DMS53 (cell line): Measurements from ENCODE around the gene TJP3.

Source experiments
- DNase-seq: peaks from one replicate; lab custom pipeline; 2025; lab: John Stamatoyannopoulos, UW

TJP3 gene

GRCh38 chr19:3768748-3769099 is 60.5 kb downstream of the TJP3 start:
- no peak for DNase-seq

DNA sequence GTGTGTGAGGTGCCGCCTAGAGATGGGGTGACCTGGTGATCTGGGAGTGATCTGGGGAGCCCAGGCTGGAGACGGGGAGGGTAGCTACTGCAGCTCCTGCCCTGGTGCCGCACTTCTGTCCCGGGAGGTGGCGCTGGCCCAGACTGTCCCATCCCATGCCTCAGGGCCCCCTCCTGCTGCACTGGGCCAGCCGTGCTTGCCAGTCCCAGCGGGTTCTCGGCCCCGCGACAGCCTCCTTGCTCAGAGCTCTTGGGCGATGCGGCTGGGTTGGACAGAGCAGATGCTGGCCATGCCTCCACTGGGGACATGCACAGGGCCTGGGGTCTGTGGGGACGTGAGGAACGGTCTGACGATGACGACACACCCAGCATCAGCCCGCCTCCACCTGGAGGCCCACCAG is 61.3 kb downstream of the TJP3 start:
- DNase-seq, result no peak

- DNase-seq, result no peak
Measured at GRCh38 chr19:3770136-3770999, 62.2 kb downstream of the TJP3 start.

DNA sequence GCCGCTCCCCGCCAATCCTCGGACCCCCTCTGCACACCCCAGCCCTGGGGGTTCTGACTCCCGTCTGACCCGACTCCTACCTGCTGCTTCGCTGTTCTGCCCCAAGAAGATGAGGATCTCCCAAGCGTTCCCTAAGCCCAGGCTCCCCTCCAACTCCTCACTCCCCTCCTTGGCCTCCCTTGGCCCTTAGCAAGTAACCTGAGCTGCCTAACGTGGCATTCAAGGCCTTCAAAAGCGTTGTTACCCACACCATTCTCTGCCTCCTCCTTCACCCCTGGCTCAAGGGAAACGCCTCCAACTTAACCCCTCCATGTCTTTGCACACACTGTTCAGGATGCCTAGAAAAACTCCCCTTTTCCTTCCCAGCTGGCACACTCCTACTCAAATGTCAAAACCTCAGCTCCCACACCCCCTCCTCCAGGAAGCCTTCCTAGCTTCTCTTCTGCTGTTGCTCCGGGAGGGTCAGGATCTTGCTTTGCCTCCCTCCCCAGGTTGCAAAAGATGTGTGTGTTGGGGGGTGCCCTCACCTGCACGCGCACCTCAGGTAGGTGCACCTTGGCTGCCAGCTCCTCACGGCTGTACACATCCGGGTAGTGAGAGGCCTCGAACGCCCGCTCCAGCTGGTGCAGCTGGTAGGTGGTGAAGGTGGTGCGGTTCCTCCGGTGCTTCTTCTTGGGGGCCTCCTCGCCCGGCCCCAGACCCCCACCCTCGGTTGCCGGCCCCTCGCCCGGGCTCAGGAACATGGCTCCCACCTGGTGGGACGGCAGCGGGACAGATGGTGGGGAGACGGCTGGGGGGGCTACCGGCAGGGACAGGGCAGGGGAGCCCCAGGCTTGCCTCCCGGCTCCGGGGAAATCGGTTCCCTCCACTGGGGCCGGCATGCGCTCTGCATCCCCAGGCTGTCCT is 63.1 kb downstream of the TJP3 start:
- no peak for DNase-seq

DNA sequence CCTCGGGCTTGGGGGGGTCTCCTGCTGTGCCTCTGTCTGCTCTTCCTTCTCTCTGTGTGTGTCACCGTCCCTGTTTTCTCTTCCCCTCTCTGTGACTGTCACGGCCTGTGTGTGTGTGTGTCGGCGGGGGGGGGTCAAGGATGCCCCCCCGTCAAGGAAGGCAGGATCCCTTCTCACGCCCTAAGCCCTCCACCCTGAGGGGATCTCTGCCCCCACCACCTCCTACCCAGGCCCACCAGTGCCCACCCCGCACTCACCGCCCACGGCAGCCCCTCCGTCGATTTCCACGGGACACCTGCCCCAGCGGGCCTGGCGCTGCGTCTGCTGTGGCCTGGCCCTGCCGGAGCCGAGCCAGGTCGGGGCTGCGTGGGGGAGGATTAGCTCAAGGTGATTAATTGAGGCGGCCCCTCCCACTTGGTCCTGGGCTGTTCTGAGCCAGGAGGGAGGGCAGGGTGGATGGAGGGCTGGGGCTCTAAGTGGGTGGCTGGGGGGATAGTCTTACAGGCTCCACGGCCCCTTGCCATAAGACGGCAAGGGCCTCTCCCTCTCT is 63.8 kb downstream of the TJP3 start, which contains the start of gene RAX2:
Gene RAX2, minus strand, starts transcription at position 323 of the 550 bp plus-strand sequence. CDS start 486 bp downstream, outside the sequence.
- no peak for DNase-seq

DNA sequence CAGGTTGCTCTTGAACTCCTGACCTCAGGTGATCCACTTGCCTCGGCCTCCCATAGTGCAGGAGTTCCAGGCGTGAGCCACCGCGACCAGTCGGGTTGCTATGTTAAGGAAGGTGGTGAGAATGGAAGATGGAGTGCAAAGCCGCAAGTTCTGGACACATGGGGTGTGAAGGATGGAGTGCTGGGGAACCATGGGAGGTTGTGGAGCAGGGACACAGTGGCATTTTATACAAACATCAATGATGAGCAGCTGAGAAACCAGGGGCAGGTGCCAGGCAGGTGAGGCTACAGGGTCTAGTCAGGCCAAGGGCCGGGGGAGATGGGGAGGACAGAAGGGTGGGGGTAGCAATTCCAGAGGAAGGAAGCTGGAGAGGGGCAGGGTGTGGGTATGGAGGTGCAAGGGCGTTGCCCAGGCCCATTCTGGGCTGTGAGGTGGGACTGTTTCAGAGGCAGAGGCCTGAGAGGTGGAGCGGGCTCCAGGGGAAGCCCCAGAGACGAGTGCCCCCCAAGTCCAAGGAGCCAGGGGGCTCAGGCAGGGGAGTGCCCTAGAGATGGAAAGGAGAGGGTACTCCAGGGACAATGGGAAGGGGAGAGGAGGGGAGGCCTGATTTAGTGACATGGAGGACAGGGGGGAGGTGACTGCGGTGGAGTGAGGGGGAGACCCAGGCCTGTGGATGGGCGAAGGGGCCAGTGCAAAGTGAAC is 65.8 kb downstream of the TJP3 start:
- DNase-seq, result no peak

DNA sequence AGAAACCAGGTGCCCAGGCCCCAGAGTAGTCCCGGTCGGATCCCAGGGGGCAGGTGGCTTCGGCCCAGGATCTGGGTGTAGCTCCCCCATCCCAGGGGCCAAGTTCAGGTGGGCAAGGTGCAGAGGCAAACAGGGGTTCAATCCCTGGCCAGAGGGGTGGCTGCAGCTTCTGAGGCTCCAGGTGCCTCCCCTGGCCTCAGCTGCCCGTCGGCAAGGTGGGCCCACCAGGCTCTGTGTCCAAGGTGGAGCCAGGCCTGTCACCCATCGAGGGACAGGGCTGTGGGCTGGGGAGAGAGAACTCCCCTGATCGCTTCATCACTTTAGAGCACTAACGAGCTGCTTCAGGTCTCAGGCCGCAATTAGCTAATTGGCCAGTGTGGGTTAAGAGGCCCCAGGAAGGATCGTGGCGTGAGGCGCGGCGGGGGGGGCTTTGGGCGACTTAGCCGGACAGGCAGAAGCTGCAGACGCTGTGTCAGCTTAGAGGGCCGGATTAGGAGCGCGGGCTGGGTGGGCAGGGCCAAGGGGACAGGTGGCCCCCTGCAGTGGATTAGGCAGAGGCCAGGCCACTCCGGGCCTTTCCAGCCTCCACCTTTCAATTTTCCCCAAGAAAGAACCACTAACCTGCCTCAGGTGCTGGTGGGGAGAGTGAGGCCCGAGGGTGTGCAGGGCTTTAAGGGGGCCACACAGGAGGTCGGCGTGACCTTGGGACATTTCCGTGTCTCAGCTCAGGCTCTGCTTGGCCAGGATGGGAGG is 66.6 kb downstream of the TJP3 start:
- DNase-seq, result no peak

DNA sequence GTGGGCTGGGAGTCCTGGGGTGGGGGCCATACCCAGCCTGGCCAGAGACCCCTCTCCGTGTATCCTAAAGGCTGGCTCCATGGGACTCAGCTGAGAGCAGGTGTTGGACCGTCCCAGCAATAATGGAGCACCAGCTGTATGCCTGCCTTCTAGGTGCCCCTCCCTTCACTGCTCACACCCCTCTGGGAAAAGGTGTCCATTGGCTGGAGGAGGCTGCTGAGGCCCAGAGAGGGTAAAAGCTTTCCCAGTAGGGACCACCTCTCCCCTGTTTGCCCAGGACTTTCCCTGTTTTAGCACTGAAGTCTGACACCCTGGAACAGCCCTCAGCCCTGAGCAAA is 67.2 kb downstream of the TJP3 start:
- DNase-seq, result no peak

DNA sequence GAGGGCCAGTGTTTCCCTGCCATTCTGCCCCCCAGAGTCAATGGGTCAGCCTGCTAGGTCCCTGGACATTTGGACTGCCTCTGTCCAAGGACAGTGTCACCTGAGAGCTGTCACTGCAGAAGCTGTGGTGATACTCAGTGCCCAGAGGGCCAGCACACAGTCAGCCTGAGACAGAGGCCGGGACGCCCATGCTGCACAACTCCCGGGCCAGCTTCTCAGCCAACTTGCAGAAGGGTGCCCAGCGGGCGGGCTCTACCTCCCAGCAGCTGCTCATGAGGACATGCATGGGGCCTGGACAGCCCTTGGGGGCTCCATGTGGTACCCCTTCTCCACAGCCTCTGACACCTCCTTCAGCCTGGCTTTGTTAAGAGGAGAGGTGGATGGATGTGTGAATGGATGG is 67.6 kb downstream of the TJP3 start:
- DNase-seq, result no peak

DNA sequence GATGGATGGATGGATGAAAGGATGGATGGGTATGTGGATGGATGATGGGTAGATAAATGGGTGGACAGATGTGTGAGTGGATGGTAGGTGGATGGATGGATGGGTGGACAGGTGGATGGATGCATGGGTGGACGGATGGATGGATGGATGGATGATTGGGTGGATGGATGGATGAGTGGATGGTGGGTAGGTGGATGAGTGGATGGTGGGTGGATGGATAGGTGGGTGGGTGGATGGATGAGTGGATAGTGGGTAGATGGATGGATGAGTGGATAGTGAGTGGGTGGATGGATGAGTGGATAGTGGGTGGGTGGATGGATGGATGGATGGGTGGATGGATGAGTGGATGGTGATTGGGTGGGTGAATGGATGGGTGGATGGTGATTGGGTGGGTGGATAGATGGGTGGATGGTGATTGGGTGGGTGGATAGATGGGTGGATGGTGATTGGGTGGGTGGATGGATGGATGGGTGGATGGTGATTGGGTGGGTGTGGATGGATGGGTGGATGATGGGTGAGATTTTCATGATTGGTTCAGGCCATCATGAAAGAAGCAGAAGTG is 68.4 kb downstream of the TJP3 start:
- DNase-seq, result no peak

DNA sequence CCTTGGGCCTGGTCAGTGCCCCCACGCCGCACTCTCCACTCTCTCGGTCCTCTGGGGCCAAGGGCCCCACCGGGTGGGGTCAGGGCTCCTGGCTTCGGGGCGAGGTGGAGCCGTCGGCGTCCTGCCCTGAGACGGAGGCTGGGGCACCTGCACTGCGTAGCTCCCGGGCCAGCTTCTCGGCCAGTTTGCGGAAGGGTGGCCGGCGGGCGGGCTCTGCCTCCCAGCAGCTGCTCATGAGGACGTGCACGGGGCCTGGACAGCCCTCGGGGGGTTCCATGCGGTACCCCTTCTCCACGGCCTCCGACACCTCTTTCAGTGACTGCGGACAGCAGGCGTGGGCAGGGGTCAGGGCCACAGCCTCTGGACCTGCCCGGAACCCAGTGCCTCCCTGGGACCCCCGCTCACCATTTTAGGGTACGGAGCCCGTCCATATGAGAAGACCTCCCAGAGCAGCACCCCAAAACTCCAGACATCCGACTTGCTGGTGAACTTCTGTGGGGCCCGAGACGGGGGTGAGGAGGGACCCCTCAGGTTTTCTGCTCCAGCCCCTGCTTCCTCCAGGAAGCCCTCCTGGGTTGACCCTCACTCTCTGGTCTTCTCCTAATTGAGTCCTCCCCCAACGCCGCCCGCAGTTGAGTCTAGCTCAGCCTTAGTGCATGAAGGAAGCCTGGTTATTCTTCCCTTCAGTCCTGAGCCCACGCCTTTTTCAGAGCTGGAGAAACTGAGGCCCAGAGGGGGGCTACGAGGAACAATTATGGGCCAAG is 70.1 kb downstream of the TJP3 start:
- DNase-seq, result no peak

- DNase-seq, result no peak
Measured at GRCh38 chr19:3778899-3779723, 70.9 kb downstream of the TJP3 start.

GRCh38 chr19:3780786-3781304 is 72.7 kb downstream of the TJP3 start:
- no peak for DNase-seq

DNA sequence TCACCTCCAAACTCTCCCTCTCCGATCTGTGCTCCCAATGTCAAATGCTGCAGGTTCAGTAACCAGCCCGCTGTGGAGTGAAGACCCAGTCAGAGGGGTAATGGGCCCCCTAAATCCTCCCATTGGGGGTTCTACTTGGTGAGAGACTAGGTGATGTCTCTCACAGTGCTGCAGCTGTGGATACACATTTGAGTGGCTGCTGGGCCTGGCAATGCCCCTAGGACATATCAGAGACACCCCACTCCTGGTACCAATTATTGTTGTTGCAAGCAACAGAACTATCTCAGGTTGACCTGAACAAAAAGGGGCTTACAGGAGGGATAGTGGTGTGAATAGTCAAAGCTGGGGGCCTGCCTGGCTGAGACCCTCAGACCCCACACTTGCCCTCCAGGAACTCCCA is 73.4 kb downstream of the TJP3 start:
- DNase-seq, result no peak

DNA sequence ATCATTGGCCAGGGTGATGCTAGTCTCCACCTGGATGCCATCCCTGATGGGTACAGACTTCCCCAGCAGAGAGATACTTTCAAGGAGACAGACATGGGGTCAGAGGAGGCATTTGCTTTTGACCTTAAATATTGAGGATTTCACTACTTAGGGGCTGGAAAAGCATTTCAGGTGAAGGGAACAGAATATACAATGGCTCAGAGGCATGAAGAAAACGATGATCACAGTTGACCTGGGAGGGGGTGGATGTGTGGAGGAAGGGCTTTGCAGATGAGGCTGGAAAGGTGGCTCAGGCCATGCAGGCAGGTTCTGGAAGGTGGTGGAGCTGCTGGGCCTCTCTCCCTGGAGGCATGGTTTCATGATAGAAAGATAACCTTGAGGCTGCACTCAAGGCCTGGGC is 74.1 kb downstream of the TJP3 start:
- no peak for DNase-seq

GRCh38 chr19:3782903-3783302 is 74.7 kb downstream of the TJP3 start:
- no peak for DNase-seq

- peak; percentile 67 for DNase-seq
Measured at GRCh38 chr19:3783660-3784584, 75.7 kb downstream of the TJP3 start.
